GM12878 (cell line): ENCODE data around the gene RACK1. TPM values are rescaled to one million over a fixed set of nuclear protein-coding genes. Genes with fewer than 3 reads are reported as not detected.
A peak's percentile ranks its signal among the peaks of the same experiment; 100 is the strongest.
"Not testable (repeated sequence)": the region's sequence is repeated elsewhere in the genome, so short reads cannot be mapped to it uniquely, and the experiment has no call there.

ENCODE experiments used
- ATAC-seq: fragments of 200-7000 bp; cut with Tn5 transposase; 3 replicates; pipeline ENCODE4 v1.9.1; 2020; ENCODE audit warnings: mild to moderate bottlenecking, moderate library complexity
- BruUV-seq: library from RNA; stranded (reverse); fragments of 400-500 nt; replicated peaks from 2 replicates; lab custom pipeline; 2021; lab: Mats Ljungman, UMichigan
- CTCF ChIA-PET: fragments of 300-600 bp; sonication (Branson Sonifier 250); formaldehyde crosslinking; extraction: SDS; loops from one replicate; lab custom pipeline; 2021; ENCODE audit warnings: inconsistent platforms; lab: Yijun Ruan, JAX
- POLR2A ChIA-PET: fragments of 350-600 bp; formaldehyde crosslinking; extraction: SDS; loops from one replicate; lab custom pipeline; 2021; ENCODE audit warnings: inconsistent platforms; lab: Charles Lee
- RAD21 ChIA-PET: fragments of 300-600 bp; sonication (Branson Sonifier 250); formaldehyde crosslinking; loops from one replicate; lab custom pipeline; 2023; ENCODE audit warnings: antibody characterized with exemption; ENCODE audit not compliant: unreplicated experiment; lab: Charles Lee
- SMC1A ChIA-PET: fragments of 300-600 bp; sonication (Branson Sonifier 250); formaldehyde crosslinking; loops from one replicate; lab custom pipeline; 2023; ENCODE audit not compliant: unreplicated experiment, uncharacterized antibody; lab: Charles Lee
- DNase-seq: peaks from one replicate; pipeline ENCODE4 v3.0.0-alpha.2; 2011; ENCODE audit warnings: low read depth, low spot score
- FAIRE-seq: peaks from 3 replicates; lab custom pipeline; 2011; peaks lifted over from hg19 to GRCh38; lab: Jason Lieb, UNC
- H2AFZ ChIP-seq: 2 replicates; pipeline ENCODE4 v1.6.0; 2011; ENCODE audit warnings: low read depth, low read length, control low read depth; ENCODE audit not compliant: control insufficient read depth
- H3K27ac ChIP-seq: 2 replicates; pipeline ENCODE4 v1.5.1; 2011; ENCODE audit warnings: control low read depth; ENCODE audit not compliant: control insufficient read depth, insufficient read depth
- H3K27me3 ChIP-seq, 2 experiments: replicated peaks in 1 of 2; 2 replicates each; pipeline versions ENCODE4 v1.6.0 to v1.6.1; 2011; ENCODE audit warnings: low read length in 1 of 2; ENCODE audit not compliant: control insufficient read depth in 2 of 2, insufficient read depth in 2 of 2
- H3K36me3 ChIP-seq, 2 experiments: 2 replicates each; pipeline ENCODE4 v1.5.1; 2011; ENCODE audit warnings: low read length in 1 of 2; ENCODE audit not compliant: control insufficient read depth in 2 of 2, insufficient read depth in 2 of 2
- H3K4me1 ChIP-seq: 2 replicates; pipeline ENCODE4 v1.6.1; 2011; ENCODE audit warnings: mild to moderate bottlenecking, low read length, moderate library complexity, mixed read lengths; ENCODE audit not compliant: control insufficient read depth, insufficient read depth
- H3K4me2 ChIP-seq: 2 replicates; pipeline ENCODE4 v1.6.0; 2011; ENCODE audit warnings: control low read depth; ENCODE audit not compliant: control insufficient read depth, insufficient read depth
- H3K4me3 ChIP-seq: fragments of 200-600 bp; sonication (generic); 2 replicates; pipeline ENCODE4 v1.5.1; 2016
- H3K79me2 ChIP-seq: 2 replicates; pipeline ENCODE4 v1.6.0; 2011; ENCODE audit warnings: low read length; ENCODE audit not compliant: control insufficient read depth, insufficient read depth
- H3K9ac ChIP-seq: 2 replicates; pipeline ENCODE4 v1.8.0; 2011; ENCODE audit warnings: low read length, control low read depth, mixed read lengths; ENCODE audit not compliant: control insufficient read depth, insufficient read depth
- H3K9me3 ChIP-seq: replicated peaks from 3 replicates; pipeline ENCODE4 v1.5.1; 2011; ENCODE audit warnings: mild to moderate bottlenecking, low read length; ENCODE audit not compliant: control insufficient read depth, insufficient read depth
- H4K20me1 ChIP-seq: 2 replicates; pipeline ENCODE4 v1.6.0; 2011; ENCODE audit not compliant: control insufficient read depth, insufficient read depth
- CHD1 ChIP-seq: IDR thresholded peaks from 2 replicates; pipeline ENCODE4 v1.6.1; 2012; ENCODE audit warnings: low read depth, low read length, improper control_type of control experiment
- GATAD2B ChIP-seq: fragments of 450-650 bp; conservative IDR thresholded peaks from 2 replicates; pipeline ENCODE4 v1.6.1; 2017; ENCODE audit warnings: low read depth, mild to moderate bottlenecking, moderate library complexity
- IKZF1 ChIP-seq: fragments of 450-650 bp; conservative IDR thresholded peaks from 2 replicates; pipeline ENCODE4 v1.6.1; 2017; ENCODE audit warnings: antibody characterized with exemption, mild to moderate bottlenecking
- IKZF2 ChIP-seq, 2 experiments: fragments of 450-650 bp; IDR thresholded peaks; 2 replicates each; pipeline ENCODE4 v1.6.1; 2017; ENCODE audit warnings: mild to moderate bottlenecking in 2 of 2, moderate library complexity in 2 of 2
- JUNB ChIP-seq: IDR thresholded peaks from 2 replicates; pipeline ENCODE4 v1.6.1; 2016; ENCODE audit warnings: antibody characterized with exemption, mild to moderate bottlenecking
- MLLT1 ChIP-seq: fragments of 450-650 bp; IDR thresholded peaks from 2 replicates; pipeline ENCODE4 v1.6.1; 2016; ENCODE audit warnings: mild to moderate bottlenecking
- WGBS: methylation state at CpG from one replicate; pipeline ENCODE4 v1.1.6; 2016; ENCODE audit warnings: low lambda C conversion rate; ENCODE audit not compliant: insufficient replicate concordance, insufficient coverage; ENCODE audit errors: missing lambda C conversion rate; 5-methylcytosine and 5-hydroxymethylcytosine counted together
- in situ Hi-C: fragments of 300-500 bp; cut with MboI; formaldehyde crosslinking; loops from 9 replicates; pipeline ENCODE4 v1.14.3; 2018; ENCODE audit warnings: mixed read lengths
- intact Hi-C: fragments of 100-400 bp; cut with micrococcal nuclease; formaldehyde crosslinking; loops from one replicate; pipeline ENCODE4 v1.14.2; 2022; ENCODE audit not compliant: unreplicated experiment
- polyA plus RNA-seq, 11 experiments: library from polyadenylated mRNA; depleted of rRNA in 4 of 11; unstranded in 6 of 11; stranded (reverse) in 5 of 11; fragments of >200 nt; fragmentation: Nextera tagmentation in 4 of 11; fragmentation: Illumina TruSeq in 1 of 11; extraction: Ambion mirVana in 4 of 11; extraction: Trizol in 1 of 11; gene quantifications; 1 replicate in 1 of 11; 2 replicates in 10 of 11; pipeline versions ENCODE4 v1.2.1 to v1.2.3, GENCODE V29; 2011 to 2016; ENCODE audit warnings: inconsistent platforms in 2 of 11, missing spikeins in 2 of 11, low read depth in 1 of 11
- total RNA-seq, 4 experiments: library from RNA; depleted of rRNA in 3 of 4; stranded (reverse); fragments of >200 nt in 3 of 4; fragmentation: Illumina TruSeq in 1 of 4; extraction: Trizol in 1 of 4; gene quantifications; 2 replicates each; pipeline versions ENCODE4 v1.2.1 to v1.2.3, GENCODE V29; 2013 to 2021

The RACK1 gene
- total and polyA plus RNA-seq, 10 of the 15 experiments (the other 5 are each of a cell fraction or from before 2014, with no cell fraction given) = 1,365 to 6,584 (median 4,167) TPM

GRCh38 chr5:181215997-181216989 is 27.4 kb downstream of the RACK1 start:
- TF ChIP-seq GATAD2B = 0 out of 2 replicates have a peak, but pooled peaks have one; percentile 20
- peak; percentile 23 for TF ChIP-seq IKZF1
- 0 out of 2 replicates have a peak, but pooled peaks have one; percentile 29 for TF ChIP-seq MLLT1
- peak; percentile 23 to 26; a peak in 1 of 4 replicates for TF ChIP-seq IKZF2 (IDR thresholded peaks at IDR 0.05)
- no peak for TF ChIP-seq JUNB
- no peak for TF ChIP-seq CHD1
- TF ChIP-seq, all 136 proteins: peak for 4
- BruUV-seq = no TSS peak
- Histone ChIP-seq H3K36me3 (no peaks in the 10 kb centered on the region), H3K27me3 (no peaks in the 10 kb centered on the region), H3K4me1 (peaks cover 3% of the 10 kb centered on the region), H3K9ac (peak overlapping the region; percentile 18), H3K4me2 (peak overlapping the region; percentile 89), H3K79me2 (no peaks in the 10 kb centered on the region), H3K9me3 (no peaks in the 10 kb centered on the region), H2AFZ (peak overlapping the region; percentile 90), H3K4me3 (peak overlapping the region; percentile 70), H4K20me1 (no peaks in the 10 kb centered on the region), H3K27ac (no peak overlapping the region)
- POLR2A ChIA-PET = interaction anchor here (0.6 to 1.2 kb wide), 3 partner anchors 9 to 31 kb away, joined by 3 to 8 read pairs (median 4); no protein-coding TSS in a partner anchor
- SMC1A ChIA-PET = interaction anchor here (0.6 to 1.1 kb wide), 4 partner anchors 9 to 31 kb away, joined by 3 to 9 read pairs (median 3); partner anchors contain the start of gene RACK1
- no peak for FAIRE-seq
- DNase-seq = peak; percentile 9
- RAD21 ChIA-PET = interaction anchor here (0.6 to 1.3 kb wide), 3 partner anchors 9 to 25 kb away, joined by 3 to 5 read pairs (median 3); no protein-coding TSS in a partner anchor
- in situ Hi-C loops (no loop called here), intact Hi-C loops (no loop called here)
- 19% methylated on average over 44 of the region's 44 CpGs for WGBS
- ATAC-seq = no peak
- CTCF ChIA-PET = interaction anchor here (0.9 kb wide), 2 partner anchors 25 to 32 kb away, joined by 3 to 4 read pairs; no protein-coding TSS in a partner anchor

GRCh38 chr5:181214249-181214648 is 29.5 kb downstream of the RACK1 start:
- intact Hi-C loops, H3K4me1 ChIP-seq, H2AFZ ChIP-seq, H3K36me3 ChIP-seq, DNase-seq, H3K9me3 ChIP-seq, in situ Hi-C loops, H3K4me3 ChIP-seq, H3K27me3 ChIP-seq, POLR2A ChIA-PET, ATAC-seq, FAIRE-seq, H4K20me1 ChIP-seq, BruUV-seq, H3K79me2 ChIP-seq, H3K4me2 ChIP-seq, RAD21 ChIA-PET, H3K27ac ChIP-seq, SMC1A ChIA-PET, H3K9ac ChIP-seq: not testable (repeated sequence)
- WGBS = 100% methylated on average over 5 of the region's 10 CpGs
- CTCF ChIA-PET = interaction anchor here (1.5 kb wide), 1 partner anchor 24 kb away, joined by 3 read pairs; no protein-coding TSS in a partner anchor
